ENCODE data around the gene MSN. TPM values are rescaled to one million over a fixed set of nuclear protein-coding genes. Genes with fewer than 3 reads are reported as not detected.

Gene MSN
- total RNA-seq, 1 donor from 2014 or later: 138 TPM

Other genes with a start within 250 kb of the MSN start
- gene LAS1L, start 132.9 kb upstream of the MSN start, total RNA-seq: 24.6 TPM

Measured in mucosa of gallbladder (tissue), 1 donor.